HFF-Myc (cell line): ENCODE results near the gene CLIC3.
"Not testable (repeated sequence)": the region's sequence is repeated elsewhere in the genome, so short reads cannot be mapped to it uniquely, and the experiment has no call there.

Source experiments
- DNase-seq: peaks from one replicate; pipeline ENCODE4 v3.0.0-alpha.2; 2011; ENCODE audit warnings: low read depth; ENCODE audit errors: extremely low read depth
- H3K4me3 ChIP-seq: replicated peaks from 2 replicates; pipeline ENCODE4 v1.5.1; 2011; ENCODE audit warnings: low read depth, mild to moderate bottlenecking, control low read depth, low read length
- TF ChIP-seq, protein P1 (sequence below): IDR thresholded peaks from 2 replicates; pipeline ENCODE4 v1.5.1; 2012; ENCODE audit warnings: mild to moderate bottlenecking, low read depth, low read length, control low read depth; ENCODE audit errors: missing control alignments

CLIC3 gene

DNA sequence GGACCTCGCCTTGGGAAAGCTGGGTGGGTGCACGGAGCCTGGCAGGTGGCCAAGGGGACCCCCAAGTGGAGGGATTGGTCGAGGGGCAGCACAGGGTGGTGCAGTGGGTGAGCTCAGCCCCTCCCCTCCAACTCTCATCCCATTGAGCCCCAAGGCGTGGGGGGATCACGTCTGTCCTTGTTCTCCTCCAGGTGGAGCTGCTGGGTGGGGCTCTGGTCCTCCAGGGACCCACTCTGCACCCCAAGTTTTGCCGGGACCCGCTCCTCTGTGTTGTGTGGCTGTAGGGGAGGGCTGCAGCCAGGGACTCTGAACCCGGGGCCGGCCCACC is 39.1 kb upstream of the CLIC3 start:
- TF ChIP-seq, protein P1, sequence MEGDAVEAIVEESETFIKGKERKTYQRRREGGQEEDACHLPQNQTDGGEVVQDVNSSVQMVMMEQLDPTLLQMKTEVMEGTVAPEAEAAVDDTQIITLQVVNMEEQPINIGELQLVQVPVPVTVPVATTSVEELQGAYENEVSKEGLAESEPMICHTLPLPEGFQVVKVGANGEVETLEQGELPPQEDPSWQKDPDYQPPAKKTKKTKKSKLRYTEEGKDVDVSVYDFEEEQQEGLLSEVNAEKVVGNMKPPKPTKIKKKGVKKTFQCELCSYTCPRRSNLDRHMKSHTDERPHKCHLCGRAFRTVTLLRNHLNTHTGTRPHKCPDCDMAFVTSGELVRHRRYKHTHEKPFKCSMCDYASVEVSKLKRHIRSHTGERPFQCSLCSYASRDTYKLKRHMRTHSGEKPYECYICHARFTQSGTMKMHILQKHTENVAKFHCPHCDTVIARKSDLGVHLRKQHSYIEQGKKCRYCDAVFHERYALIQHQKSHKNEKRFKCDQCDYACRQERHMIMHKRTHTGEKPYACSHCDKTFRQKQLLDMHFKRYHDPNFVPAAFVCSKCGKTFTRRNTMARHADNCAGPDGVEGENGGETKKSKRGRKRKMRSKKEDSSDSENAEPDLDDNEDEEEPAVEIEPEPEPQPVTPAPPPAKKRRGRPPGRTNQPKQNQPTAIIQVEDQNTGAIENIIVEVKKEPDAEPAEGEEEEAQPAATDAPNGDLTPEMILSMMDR, result no peak
- H3K4me3 ChIP-seq, result no peak overlapping the region
- DNase-seq, result no peak

GRCh38 chr9:137034709-137035506 is 38.5 kb upstream of the CLIC3 start:
- DNase-seq, result peak; percentile 49
- no peak overlapping the region for H3K4me3 ChIP-seq
- TF ChIP-seq, protein P1, result peak; percentile 92

DNA sequence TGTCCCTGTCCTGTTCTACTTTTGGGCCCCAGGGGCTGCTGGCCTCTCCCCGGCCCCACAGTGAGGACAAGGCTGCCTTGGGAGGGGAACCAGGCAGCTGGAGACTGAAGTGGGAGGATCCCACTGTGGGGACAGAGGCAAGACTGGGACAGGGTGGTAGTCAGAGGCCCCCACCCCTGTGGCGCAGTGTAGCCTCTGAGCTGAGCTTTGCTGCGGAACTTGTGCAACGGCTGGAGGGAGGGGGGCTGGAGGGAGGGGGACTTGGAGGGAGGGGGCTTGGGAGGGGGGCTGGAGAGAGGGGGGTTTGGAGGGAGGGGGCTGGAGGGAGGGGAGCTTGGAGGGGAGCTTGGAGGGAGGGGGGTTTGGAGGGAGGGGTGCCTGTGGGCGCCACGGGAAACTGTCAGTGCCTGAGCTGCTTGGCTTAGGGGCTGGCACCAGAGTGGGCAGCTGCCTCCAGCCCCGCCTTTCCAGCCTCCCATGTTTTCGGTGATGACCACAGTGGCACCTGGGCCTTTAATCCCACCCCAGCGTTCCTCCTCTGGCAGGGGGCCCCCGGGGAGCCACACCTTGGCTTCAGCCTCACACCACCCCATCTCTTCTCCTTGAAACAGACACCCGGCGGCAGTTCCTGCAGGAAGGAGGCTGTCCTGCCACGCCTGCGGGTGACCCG is 37.8 kb upstream of the CLIC3 start:
- H3K4me3 ChIP-seq, result no peak overlapping the region
- TF ChIP-seq, protein P1, result no peak
- DNase-seq, result no peak

DNA sequence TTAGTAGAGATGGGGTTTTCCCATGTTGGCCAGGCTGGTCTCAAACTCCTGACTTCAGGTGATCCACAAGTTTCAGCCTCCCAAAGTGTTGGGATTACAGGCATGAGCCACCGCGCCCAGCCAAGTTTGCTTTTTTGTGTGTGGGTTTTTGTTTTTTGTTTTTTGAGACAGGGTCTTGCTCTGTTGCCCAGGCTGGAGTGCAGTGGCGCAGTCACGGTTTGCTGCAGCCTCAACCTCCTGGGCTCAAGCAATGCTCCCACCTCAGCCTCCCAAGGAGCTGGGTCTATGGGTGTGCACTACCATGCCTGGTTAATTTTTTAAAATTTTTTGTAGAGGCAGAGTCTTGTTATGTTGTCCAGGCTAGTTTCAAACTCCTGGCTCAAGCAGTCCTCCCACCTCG is 37.1 kb upstream of the CLIC3 start:
- not testable (repeated sequence) for DNase-seq, H3K4me3 ChIP-seq

- no peak for DNase-seq
- TF ChIP-seq, protein P1, result no peak
- H3K4me3 ChIP-seq, result no peak overlapping the region
Measured at GRCh38 chr9:137032858-137033257, 36.5 kb upstream of the CLIC3 start.

DNA sequence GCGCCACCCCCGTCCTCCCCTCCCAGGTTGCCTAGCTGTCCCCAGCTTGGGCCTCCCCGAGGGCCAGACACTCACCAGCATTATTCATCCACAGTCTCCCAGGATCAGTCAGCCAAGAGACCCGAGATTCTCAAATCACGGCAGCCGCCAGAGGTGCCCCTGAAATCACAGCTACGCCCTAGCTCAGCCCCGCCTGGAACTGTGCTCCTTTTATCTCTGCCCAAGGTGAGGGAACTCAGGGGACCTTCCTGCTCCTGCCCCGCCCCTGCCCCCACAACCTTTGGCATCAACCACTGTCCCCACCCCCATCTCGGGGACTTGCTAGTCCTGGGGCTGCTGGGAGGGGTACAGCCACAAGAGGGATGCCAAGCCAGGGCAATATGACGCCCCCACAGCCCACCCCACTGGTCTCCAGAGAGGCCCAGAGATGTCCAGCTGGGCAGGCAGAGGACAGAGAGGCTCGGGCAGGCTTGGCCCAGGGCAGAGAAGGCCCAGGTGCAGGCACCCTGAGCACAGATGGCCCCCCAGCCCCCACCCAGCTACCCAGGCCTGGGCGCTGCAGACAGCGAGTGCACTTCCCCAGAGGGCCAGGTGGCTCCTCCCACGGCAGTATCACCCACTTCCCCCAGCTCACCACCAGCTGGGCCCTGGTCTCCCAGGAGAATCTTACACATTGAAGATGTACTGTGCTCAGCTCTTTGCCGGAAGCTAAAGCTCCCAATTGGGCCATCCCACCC is 35.7 kb upstream of the CLIC3 start, which contains the start of gene FUT7:
TSS of gene FUT7 (minus strand) at position 185 of the 737 bp plus-strand sequence. CDS start at position 88, 97 bp downstream.
- no peak for DNase-seq
- no peak within 1 kb of the TSS for H3K4me3 ChIP-seq
- TF ChIP-seq, protein P1, result no peak
